Measurements from ENCODE around the gene MAP2K4. TPM values are rescaled to one million over a fixed set of nuclear protein-coding genes. Genes with fewer than 3 reads are reported as not detected.

MAP2K4 gene
- total and polyA plus RNA-seq, 2 of the 4 experiments (the other 2 are of a cell fraction), result 14.5 to 32.6 TPM

DNA sequence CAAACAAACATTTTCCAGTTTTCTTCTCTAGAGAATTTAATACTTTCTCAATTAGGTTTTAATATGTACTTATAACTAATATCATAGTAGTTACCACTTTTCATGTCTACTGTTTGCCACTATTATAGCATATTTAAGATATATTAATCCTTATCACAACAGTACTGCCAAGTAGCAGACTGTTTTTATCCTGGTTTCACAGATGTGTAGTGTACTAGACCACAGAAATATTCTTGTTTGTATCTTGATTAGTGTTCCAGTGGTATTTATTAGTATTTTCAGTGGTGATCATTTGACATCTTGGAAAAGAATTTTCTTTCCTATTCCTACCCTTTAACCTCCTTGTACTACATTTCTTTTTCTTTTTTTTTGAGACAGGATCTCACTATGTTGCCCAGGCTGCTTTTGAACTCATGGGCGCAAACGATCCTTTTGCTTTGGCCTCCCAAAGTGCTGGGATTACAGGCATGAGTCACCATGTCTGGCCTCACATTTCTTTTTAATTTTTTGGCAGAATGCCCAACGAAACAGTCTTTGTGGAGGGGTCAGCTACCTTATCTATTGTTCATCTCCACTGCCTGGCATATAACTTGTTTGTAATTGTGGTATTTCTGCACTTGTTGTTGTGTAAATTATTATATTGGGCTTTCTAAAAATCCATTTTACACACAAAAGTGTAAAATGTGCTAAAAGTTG lies 27.2 kb downstream of the MAP2K4 start:
- in situ Hi-C loops (cut with MboI; ENCODE audit: low sequenced_read_pairs) (no loop called here), dilution Hi-C loops (cut with HindIII; ENCODE audit: low sequenced_read_pairs, unreplicated experiment) (no loop called here), intact Hi-C loops (cut with micrococcal nuclease) (no loop called here)
- H4K20me1 ChIP-seq (ENCODE audit: insufficient read depth, low read length), result peaks cover 74% of the 10 kb centered on the region
- no peak overlapping the region for H2BK120ac ChIP-seq (ENCODE audit: low read depth, low read length)
- 100% methylated on average over 1 of the region's 3 CpGs; no CpG with 5 or more reads in 1 of the 2 experiments for WGBS, 2 experiments (ENCODE audit: extremely low coverage in 2 of 2, insufficient read length in 1 of 2)
- no peak overlapping the region for H4K5ac ChIP-seq (ENCODE audit: low read depth, low read length)
- H3K4me3 ChIP-seq (ENCODE audit: insufficient read depth, low read depth, low read length), result no peak overlapping the region
- H2AK9ac ChIP-seq (replicated peaks; ENCODE audit: low read depth, low read length, poor library complexity), result no peak overlapping the region
- H2AK5ac ChIP-seq (ENCODE audit: low read depth, low read length), result no peak overlapping the region
- no peak overlapping the region for H2BK5ac ChIP-seq (ENCODE audit: low read depth, low read length, poor library complexity, severe bottlenecking)
- H4K91ac ChIP-seq (ENCODE audit: insufficient read depth, low read depth, low read length), result no peak overlapping the region
- no peak overlapping the region for H2AFZ ChIP-seq (replicated peaks; ENCODE audit: low read length, poor library complexity)
- POLR2A ChIA-PET (ENCODE audit: unreplicated experiment), result no interaction called here
- CTCF ChIA-PET, result no interaction called here
- H3K4me2 ChIP-seq (ENCODE audit: low read depth, low read length), result no peak overlapping the region
- no peak overlapping the region for H2BK20ac ChIP-seq (ENCODE audit: low read depth, low read length)
- ATAC-seq (ENCODE audit: low read depth) (no peak), DNase-seq (no peak)
- H3K23ac ChIP-seq (ENCODE audit: low read depth, low read length), result no peak overlapping the region
- no peak overlapping the region for H3K18ac ChIP-seq (ENCODE audit: low read depth, low read length)
- no peaks in the 10 kb centered on the region; the same call in 1 of the 2 replicates for H3K36me3 ChIP-seq (ENCODE audit: control insufficient read depth, insufficient read depth, low read length)
- 0 out of 2 replicates have a peak, but pooled peaks cover 1% of the 10 kb centered on the region for H3K4me1 ChIP-seq (ENCODE audit: control insufficient read depth, insufficient read depth, low read length)
- no peaks in the 10 kb centered on the region for H3K9me3 ChIP-seq (ENCODE audit: control insufficient read depth, insufficient read depth, low read length)
- H2BK15ac ChIP-seq (ENCODE audit: low read depth, low read length), result no peak overlapping the region
- H4K8ac ChIP-seq (ENCODE audit: low read depth in 2 of 2, low read length in 2 of 2), result no peak overlapping the region
- no peak overlapping the region for H3K14ac ChIP-seq (replicated peaks; ENCODE audit: low read depth, low read length)
- H3K56ac ChIP-seq (ENCODE audit: extremely low read depth, insufficient read depth, low read length), result no peak overlapping the region
- H3K9me1 ChIP-seq (ENCODE audit: insufficient read depth, low read length), result peaks cover 2% of the 10 kb centered on the region; the same call in 1 of the 2 replicates
- H3K27me3 ChIP-seq (ENCODE audit: control insufficient read depth, insufficient read depth, low read length), result no peaks in the 10 kb centered on the region
- H3K9ac ChIP-seq (ENCODE audit: low read depth, low read length), result no peak overlapping the region
- no TSS peak for BruUV-seq (replicated peaks)
- H3K4ac ChIP-seq (ENCODE audit: low read depth, low read length), result no peak overlapping the region
- no peak overlapping the region for H3K27ac ChIP-seq (ENCODE audit: insufficient read depth, low read length)
- H3K79me1 ChIP-seq (ENCODE audit: low read depth in 1 of 2, low read length in 2 of 2), result peaks cover 48 to 79% of the 10 kb centered on the region in 2 experiments
- TF ChIP-seq CHD1 (IDR thresholded peaks at IDR 0.05; ENCODE audit: low read depth, low read length), result no peak
- TF ChIP-seq RFX5 (IDR thresholded peaks at IDR 0.05; ENCODE audit: low read depth, low read length), result no peak
- no peak for TF ChIP-seq RAD21 (IDR thresholded peaks at IDR 0.05; ENCODE audit: low read length)
- TF ChIP-seq BHLHE40 (IDR thresholded peaks at IDR 0.05; ENCODE audit: low read depth, low read length), result no peak
- no peak for TF ChIP-seq MAFK (IDR thresholded peaks at IDR 0.05; ENCODE audit: low read depth, low read length)

Measured in IMR-90 (cell line).